Measurements from ENCODE around the gene RNF183. TPM values are rescaled to one million over a fixed set of nuclear protein-coding genes. Genes with fewer than 3 reads are reported as not detected.

The RNF183 gene, protein sequence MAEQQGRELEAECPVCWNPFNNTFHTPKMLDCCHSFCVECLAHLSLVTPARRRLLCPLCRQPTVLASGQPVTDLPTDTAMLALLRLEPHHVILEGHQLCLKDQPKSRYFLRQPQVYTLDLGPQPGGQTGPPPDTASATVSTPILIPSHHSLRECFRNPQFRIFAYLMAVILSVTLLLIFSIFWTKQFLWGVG
- total RNA-seq = not detected in 2 replicates

DNA sequence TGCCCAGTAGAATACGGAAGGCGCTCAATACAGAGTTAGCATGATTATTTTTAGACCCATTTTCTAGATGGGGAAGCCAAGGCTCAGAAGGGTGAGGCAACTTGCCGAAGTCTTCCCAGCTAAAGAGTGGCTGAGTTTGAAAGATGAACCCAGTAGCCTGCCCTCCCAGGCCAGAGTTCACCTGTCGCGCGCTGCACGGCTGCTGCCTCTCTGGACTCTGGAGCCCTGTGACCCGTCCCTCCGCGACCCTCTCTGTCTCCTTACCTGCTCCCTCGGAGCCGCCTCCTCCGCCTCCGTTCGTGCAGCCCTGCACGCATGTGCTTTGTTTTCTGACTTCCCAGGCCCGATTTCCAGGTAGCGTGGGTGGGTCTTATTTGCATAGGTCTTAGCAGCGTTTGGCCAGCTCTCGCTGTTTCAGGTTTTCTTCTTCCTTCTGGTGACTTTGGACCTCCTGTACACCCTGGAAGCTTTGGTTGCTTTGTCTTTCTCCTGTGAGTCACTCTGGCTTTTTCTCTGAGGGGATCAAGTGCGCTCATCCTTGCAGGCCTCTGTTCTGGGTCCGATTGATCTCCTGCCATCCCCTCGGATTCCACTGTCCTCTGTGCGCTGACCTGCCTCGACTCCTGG lies at the start of gene RNF183:
Gene RNF183, minus strand, starts transcription at position 585 of the 627 bp plus-strand sequence. CDS start 5,192 bp downstream, outside the sequence.

DNA sequence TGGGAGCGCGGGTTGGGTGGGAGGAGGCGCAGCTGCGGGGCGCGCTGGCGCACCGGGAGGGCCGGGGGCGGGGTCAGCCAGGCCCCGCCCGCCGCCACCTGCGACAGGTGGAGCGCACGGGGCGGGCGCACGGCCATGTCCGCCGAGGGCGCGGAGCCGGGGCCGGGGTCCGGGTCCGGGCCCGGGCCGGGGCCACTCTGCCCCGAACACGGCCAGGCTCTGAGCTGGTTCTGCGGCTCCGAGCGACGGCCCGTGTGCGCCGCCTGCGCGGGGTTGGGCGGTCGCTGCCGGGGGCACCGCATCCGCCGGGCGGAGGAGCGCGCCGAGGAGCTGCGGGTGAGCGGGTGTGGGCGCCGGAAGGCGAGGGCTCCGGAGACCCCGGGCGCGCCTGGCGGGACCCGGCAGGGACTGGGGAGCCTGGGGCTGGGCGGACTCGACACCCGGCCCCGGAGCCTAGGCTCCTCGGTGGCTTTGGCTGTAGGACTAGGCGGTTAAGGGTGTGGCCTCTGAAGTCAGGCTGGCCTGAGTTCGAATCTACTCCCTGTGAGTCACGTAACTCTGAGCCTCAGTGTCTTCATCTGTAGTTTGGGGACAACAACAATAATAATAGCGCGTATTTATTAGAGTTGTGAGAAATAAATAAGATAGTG lies 46.4 kb upstream of the RNF183 start, which contains the start of gene BSPRY:
Gene BSPRY, plus strand, starts transcription at position 97 of the 650 bp plus-strand sequence. Its CDS starts 39 bp downstream, at position 136.

DNA sequence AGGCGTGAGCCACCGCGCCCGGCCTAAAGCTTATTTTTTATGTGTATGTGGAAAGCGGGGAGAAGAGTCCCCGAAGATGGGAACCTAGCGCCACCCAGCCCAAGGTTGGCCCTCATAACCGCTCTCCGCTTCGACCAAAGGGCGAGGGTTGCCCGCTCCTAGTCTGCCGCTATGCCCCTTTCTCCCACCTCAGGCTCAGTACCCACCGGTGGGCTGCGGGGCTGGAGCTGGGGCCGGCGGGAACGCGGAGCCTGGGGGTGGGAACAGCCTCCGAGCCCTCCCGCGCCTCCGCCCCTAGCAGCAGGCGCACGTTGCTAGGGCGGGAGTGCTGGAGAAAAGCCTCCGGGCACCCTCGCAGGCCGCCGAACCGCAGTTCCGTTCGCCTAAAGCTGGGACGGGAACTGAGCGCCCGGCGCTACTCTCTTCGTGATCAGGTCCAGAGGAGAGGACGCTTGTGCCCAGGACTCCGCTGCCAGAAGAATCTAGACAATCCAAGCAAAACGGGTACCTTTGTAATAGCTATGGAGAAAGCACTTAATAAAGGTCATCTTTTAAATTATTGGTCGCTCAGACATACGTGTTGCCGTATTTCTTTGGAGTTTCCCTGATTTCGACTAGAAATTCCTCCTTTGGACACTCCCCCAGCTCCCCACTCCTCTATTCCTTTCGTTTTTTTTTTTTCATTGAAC lies 37.0 kb upstream of the RNF183 start, which contains the start of gene WDR31:
Gene WDR31, minus strand, starts transcription at position 265 of the 689 bp plus-strand sequence. CDS start 8,253 bp downstream, outside the sequence.

DNA sequence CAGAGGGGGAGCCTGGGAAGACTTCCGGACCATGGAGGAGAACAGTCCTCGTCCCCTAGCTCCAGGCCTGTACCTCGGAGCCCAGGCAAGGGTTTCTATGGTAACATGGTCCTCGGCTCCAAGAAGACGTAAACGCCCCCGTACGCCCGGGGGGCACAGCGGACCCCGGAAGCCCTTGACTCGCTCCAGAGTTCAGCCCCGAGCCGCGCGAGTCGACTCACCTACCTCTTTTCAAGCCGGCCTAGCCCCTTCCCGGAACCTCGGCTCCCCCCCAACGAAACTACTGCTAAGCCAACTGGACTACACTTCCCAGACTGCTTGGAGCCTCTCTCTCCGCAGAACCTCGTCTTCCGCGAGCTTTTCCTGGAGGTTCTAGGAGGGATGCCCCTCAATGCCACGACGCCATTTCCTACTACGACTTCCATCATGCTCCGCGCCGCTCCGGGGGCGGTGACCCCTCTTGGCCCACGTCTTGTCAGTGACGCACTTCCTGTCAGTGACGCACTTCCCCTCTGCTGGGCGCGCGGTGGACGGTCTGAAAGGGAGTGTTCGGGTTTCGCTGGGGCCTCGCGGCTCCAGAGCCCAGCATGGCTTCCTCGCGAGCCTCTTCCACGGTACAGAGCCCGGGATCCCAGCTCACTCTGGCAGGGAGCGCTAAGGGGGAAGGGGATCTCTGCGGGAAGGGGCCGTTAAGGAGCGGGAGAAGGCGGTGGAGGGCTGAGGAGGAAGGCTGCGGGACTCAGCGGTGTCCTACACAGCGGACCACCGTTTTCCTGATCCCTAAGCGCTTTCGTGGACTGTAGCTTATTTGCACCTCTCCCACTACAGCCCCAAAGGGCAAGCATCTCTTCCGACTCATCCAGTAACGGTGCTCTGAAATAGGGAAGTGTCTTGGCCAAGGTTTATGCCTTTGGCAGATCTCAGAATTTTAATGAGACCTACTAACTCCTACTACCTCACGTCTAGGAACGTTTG lies 27.7 kb downstream of the RNF183 start, which contains the start of the genes CDC26 and PRPF4:
Gene CDC26, minus strand, starts transcription at position 416 of the 975 bp plus-strand sequence. CDS start 3,065 bp downstream, outside the sequence.
Gene PRPF4, plus strand, starts transcription at position 502 of the 975 bp plus-strand sequence. Its CDS starts 86 bp downstream, at position 588.

Other genes starting within 250 kb of the RNF183 start
- gene ZFP37, start 246.7 kb downstream of the RNF183 start, total RNA-seq = 2.3 and 2.4 TPM in 2 replicates
- 9.4 and 10.0 TPM in 2 replicates for gene SLC31A2, start 152.4 kb downstream of the RNF183 start, total RNA-seq
- 14.6 and 17.7 TPM in 2 replicates for gene FKBP15, start 82.1 kb downstream of the RNF183 start, total RNA-seq
- 44.4 and 45.8 TPM in 2 replicates for gene SLC31A1, start 81.8 kb downstream of the RNF183 start, total RNA-seq
- gene CDC26, start 27.8 kb downstream of the RNF183 start, total RNA-seq = 43.1 and 55.8 TPM in 2 replicates
- 24.3 and 27.1 TPM in 2 replicates for gene PRPF4, start 27.7 kb downstream of the RNF183 start, total RNA-seq
- 1.8 and 3.4 TPM in 2 replicates for gene WDR31, start 36.9 kb upstream of the RNF183 start, total RNA-seq
- not detected in 2 replicates for gene BSPRY, start 46.2 kb upstream of the RNF183 start, total RNA-seq
- 4.6 and 9.9 TPM in 2 replicates for gene HDHD3, start 73.6 kb upstream of the RNF183 start, total RNA-seq
- 23.3 and 24.8 TPM in 2 replicates for gene ALAD, start 97.9 kb upstream of the RNF183 start, total RNA-seq
- 18.8 and 22.8 TPM in 2 replicates for gene POLE3, start 107.3 kb upstream of the RNF183 start, total RNA-seq
- gene C9orf43, start 107.4 kb upstream of the RNF183 start, total RNA-seq = 0.14 and 0.18 TPM in 2 replicates
- 23.9 and 29.1 TPM in 2 replicates for gene RGS3, start 160.4 kb upstream of the RNF183 start, total RNA-seq

Data from smooth muscle cell of bladder (primary cell).